Lower lobe of right lung (tissue), 2 donors: ENCODE data around the gene SUCLG2. TPM values are rescaled to one million over a fixed set of nuclear protein-coding genes. Genes with fewer than 3 reads are reported as not detected.

Source experiments
- ATAC-seq, 2 donors: fragments of 200-7000 bp; cut with Tn5 transposase; one replicate each; pipeline ENCODE4 v1.9.1; 2020 to 2022; ENCODE audit warnings: mild to moderate bottlenecking in 2 of 2, moderate library complexity in 2 of 2
- DNase-seq: peaks from one replicate; pipeline ENCODE4 v3.0.0-alpha.2; 2020
- H3K27ac ChIP-seq: fragments of 200-600 bp; one replicate; pipeline ENCODE4 v1.8.0; 2022
- H3K27me3 ChIP-seq: fragments of 200-600 bp; one replicate; pipeline ENCODE4 v1.8.0; 2022; ENCODE audit warnings: low read depth
- H3K36me3 ChIP-seq: fragments of 200-600 bp; one replicate; pipeline ENCODE4 v1.8.0; 2022; ENCODE audit warnings: mild to moderate bottlenecking
- H3K4me1 ChIP-seq: fragments of 200-600 bp; one replicate; pipeline ENCODE4 v1.8.0; 2022
- H3K4me3 ChIP-seq: fragments of 200-600 bp; one replicate; pipeline ENCODE4 v1.8.0; 2022; ENCODE audit warnings: mild to moderate bottlenecking
- H3K9me3 ChIP-seq: fragments of 200-600 bp; one replicate; pipeline ENCODE4 v1.8.0; 2022
- CTCF ChIP-seq: fragments of 200-600 bp; IDR thresholded peaks from one replicate; pipeline ENCODE4 v1.8.0; 2022; ENCODE audit warnings: antibody characterized with exemption, mild to moderate bottlenecking
- intact Hi-C: fragments of 100-400 bp; cut with DNase I; formaldehyde crosslinking; loops from one replicate; pipeline ENCODE4 v1.11.0; 2022
- total RNA-seq: library from RNA; stranded (reverse); fragmentation: NEBNext Ultra II Directional; extraction: Animal tissue kit (Norgen Biotek cat#: 25700); gene quantifications from one replicate; pipeline ENCODE4 v1.2.1, GENCODE V29; 2021
- donor health status: DM: no; HTN: yes; CAD: no; lungs with severe emphysema.

The SUCLG2 gene
- total RNA-seq, 1 donor from 2014 or later = 50.7 TPM

- no peaks in the 10 kb centered on the region for H3K27me3 ChIP-seq
- H3K4me3 ChIP-seq = no peak overlapping the region
- no peak for TF ChIP-seq CTCF
- intact Hi-C loops = no loop called here
- peaks cover 14% of the 10 kb centered on the region for H3K4me1 ChIP-seq
- H3K36me3 ChIP-seq = no peaks in the 10 kb centered on the region
- no peak for ATAC-seq
- H3K27ac ChIP-seq = no peak overlapping the region
- DNase-seq = no peak
- H3K9me3 ChIP-seq = no peaks in the 10 kb centered on the region
Measured at GRCh38 chr3:67656614-67657013, 2.2 kb upstream of the SUCLG2 start.

- H3K4me3 ChIP-seq = peak overlapping the region; percentile 84
- intact Hi-C loops = no loop called here
Measured at GRCh38 chr3:67655364-67656121, 1.1 kb upstream of the SUCLG2 start.

GRCh38 chr3:67654844-67655177 lies 399 bp upstream of the SUCLG2 start:
- Histone ChIP-seq H3K4me1 (peaks cover 14% of the 10 kb centered on the region), H3K9me3 (no peaks in the 10 kb centered on the region), H3K27ac (peak overlapping the region; percentile 96), H3K4me3 (peak overlapping the region; percentile 84), H3K27me3 (no peaks in the 10 kb centered on the region), H3K36me3 (no peaks in the 10 kb centered on the region)
- no peak for DNase-seq
- intact Hi-C loops = no loop called here
- no peak for TF ChIP-seq CTCF
- ATAC-seq = peak; percentile 33 to 34

More at GRCh38 chr3:67655364-67656121, 1.1 kb upstream of the SUCLG2 start:
- no peak for DNase-seq
- ATAC-seq = peak; percentile 2 to 3
- TF ChIP-seq CTCF = no peak
- Histone ChIP-seq H3K27me3 (no peaks in the 10 kb centered on the region), H3K9me3 (no peaks in the 10 kb centered on the region), H3K4me1 (peaks cover 14% of the 10 kb centered on the region), H3K36me3 (no peaks in the 10 kb centered on the region), H3K27ac (peak overlapping the region; percentile 96)

- Histone ChIP-seq H3K9me3 (no peaks in the 10 kb centered on the region), H3K4me1 (peaks cover 14% of the 10 kb centered on the region), H3K27ac (peak overlapping the region; percentile 96), H3K36me3 (no peaks in the 10 kb centered on the region), H3K4me3 (peak overlapping the region; percentile 84), H3K27me3 (no peaks in the 10 kb centered on the region)
- ATAC-seq = peak; percentile 46 to 57
- TF ChIP-seq CTCF = no peak
- intact Hi-C loops = no loop called here
- no peak for DNase-seq
Measured at GRCh38 chr3:67653425-67654098, 850 bp downstream of the SUCLG2 start.

- no peaks in the 10 kb centered on the region for H3K9me3 ChIP-seq
- intact Hi-C loops = no loop called here
- H3K4me1 ChIP-seq = peaks cover 19% of the 10 kb centered on the region
- no peak for TF ChIP-seq CTCF
- H3K27ac ChIP-seq = no peak overlapping the region
- no peaks in the 10 kb centered on the region for H3K36me3 ChIP-seq
- no peaks in the 10 kb centered on the region for H3K27me3 ChIP-seq
- ATAC-seq (no peak), DNase-seq (no peak)
- no peak overlapping the region for H3K4me3 ChIP-seq
Measured at GRCh38 chr3:67650084-67650483, 4.3 kb downstream of the SUCLG2 start.
